ENCODE measurements around the gene DAPK2. TPM values are rescaled to one million over a fixed set of nuclear protein-coding genes. Genes with fewer than 3 reads are reported as not detected.
A peak's percentile ranks its signal among the peaks of the same experiment; 100 is the strongest.

The DAPK2 gene
- total and polyA plus RNA-seq, 7 experiments from 2014 or later, result 0.46 to 9.3 (median 4.2) TPM; not detected in 3

DNA sequence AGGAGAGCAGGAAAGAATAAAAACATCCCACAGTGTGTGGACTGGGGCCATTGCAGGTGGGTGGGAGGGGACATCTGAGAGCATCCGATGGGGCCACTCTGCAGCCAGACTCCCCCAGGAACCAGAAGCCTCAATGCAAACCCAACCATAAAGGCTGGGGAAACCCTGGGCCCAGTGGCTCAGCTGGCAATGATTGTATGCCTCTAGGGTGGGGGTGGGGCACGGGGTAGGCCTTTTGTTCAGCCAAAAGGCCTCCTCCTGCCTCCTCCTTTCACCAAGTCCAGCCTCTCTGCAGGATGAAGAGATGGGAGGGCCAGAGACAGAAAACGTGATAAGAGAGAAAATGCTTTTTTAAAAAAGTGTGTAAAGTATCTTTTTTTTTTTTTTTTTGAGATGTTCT, 167.1 kb downstream of the DAPK2 start:
- no peak overlapping the region for H3K27ac ChIP-seq (ENCODE audit: low read depth, low read length)
- intact Hi-C loops (cut with micrococcal nuclease), result no loop called here
- peaks cover 0 to 15% (median 3%) of the 10 kb centered on the region in 7 donors for H3K4me1 Mint-ChIP-seq
- no peaks in the 10 kb centered on the region for H3K4me1 ChIP-seq (ENCODE audit: control insufficient read depth in 2 of 2, insufficient read depth in 2 of 2, low read length in 2 of 2)
- peak overlapping the region in 1 of 9 donors; percentile 40 for H3K27ac Mint-ChIP-seq
- ChIA-PET POLR2A (interaction anchor here (0.7 kb wide), 1 partner anchor 50 kb away, joined by 3 read pairs; no protein-coding TSS in a partner anchor), CTCF (interaction anchor here (0.6 kb wide), 1 partner anchor 67 kb away, joined by 5 read pairs; no protein-coding TSS in a partner anchor)
- no peaks in the 10 kb centered on the region for H3K27me3 Mint-ChIP-seq
- DNase-seq (no peak), ATAC-seq (no peak)
- no peak overlapping the region for H3K4me3 Mint-ChIP-seq
- no peaks in the 10 kb centered on the region for H3K9me3 ChIP-seq (ENCODE audit: control insufficient read depth in 2 of 3, low read length in 3 of 3)
- no peaks in the 10 kb centered on the region for H3K36me3 ChIP-seq (ENCODE audit: control insufficient read depth in 2 of 3, insufficient read depth in 3 of 3, low read length in 3 of 3)
- no peak overlapping the region for H3K4me3 ChIP-seq (ENCODE audit: low read length)
- no peaks in the 10 kb centered on the region for H3K9me3 Mint-ChIP-seq
- no peaks in the 10 kb centered on the region for H3K36me3 Mint-ChIP-seq
- H3K27me3 ChIP-seq (ENCODE audit: control insufficient read depth in 2 of 2, insufficient read depth in 2 of 2, low read length in 2 of 2), result no peaks in the 10 kb centered on the region

DNA sequence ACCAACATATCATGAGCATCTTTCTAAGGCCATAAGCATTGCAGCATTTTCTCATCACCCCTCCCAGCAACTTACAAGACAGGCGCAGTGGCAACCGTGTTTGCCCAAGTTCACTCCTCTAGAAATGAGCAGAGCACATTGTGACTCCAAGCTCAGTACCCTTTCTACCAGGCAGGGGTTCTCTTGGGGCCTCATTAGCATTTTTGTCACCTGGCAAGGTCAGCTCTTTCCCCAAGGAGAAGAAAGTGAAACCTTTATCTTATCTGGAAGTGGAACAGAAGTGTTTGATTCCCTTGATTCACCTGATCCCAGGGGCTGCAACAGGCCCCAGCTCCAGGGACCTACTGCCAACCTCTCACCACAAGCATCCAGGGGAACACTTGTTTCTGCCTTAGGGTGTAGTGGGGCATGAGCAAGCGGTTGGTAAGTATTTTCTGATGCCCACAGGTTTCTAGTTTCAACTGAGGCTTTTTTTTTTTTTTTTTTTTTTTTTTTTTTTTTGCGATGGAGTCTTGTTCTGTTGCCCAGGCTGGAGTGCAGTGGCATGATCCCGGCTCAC, 168.5 kb downstream of the DAPK2 start:
- DNase-seq (no peak), ATAC-seq (no peak)
- Mint-ChIP-seq H3K36me3 (peaks cover 2 to 4% (median 2%) of the 10 kb centered on the region in 5 donors), H3K4me3 (no peak overlapping the region), H3K27ac (peak overlapping the region in 1 of 9 donors; percentile 34), H3K27me3 (no peaks in the 10 kb centered on the region), H3K9me3 (peaks cover 0 to 5% (median 0%) of the 10 kb centered on the region in 11 donors), H3K4me1 (peaks cover 0 to 15% (median 3%) of the 10 kb centered on the region in 7 donors)
- Histone ChIP-seq H3K4me3 (ENCODE audit: low read length) (no peak overlapping the region), H3K4me1 (ENCODE audit: control insufficient read depth in 2 of 2, insufficient read depth in 2 of 2, low read length in 2 of 2) (no peaks in the 10 kb centered on the region), H3K36me3 (ENCODE audit: control insufficient read depth in 2 of 3, insufficient read depth in 3 of 3, low read length in 3 of 3) (no peaks in the 10 kb centered on the region), H3K27me3 (ENCODE audit: control insufficient read depth in 2 of 2, insufficient read depth in 2 of 2, low read length in 2 of 2) (no peaks in the 10 kb centered on the region), H3K27ac (ENCODE audit: low read depth, low read length) (no peak overlapping the region), H3K9me3 (ENCODE audit: control insufficient read depth in 2 of 3, low read length in 3 of 3) (peaks cover 0 to 2% (median 0%) of the 10 kb centered on the region in 3 experiments)
- CTCF ChIA-PET, result no interaction called here
- intact Hi-C loops (cut with micrococcal nuclease), result no loop called here
- POLR2A ChIA-PET, result no interaction called here

DNA sequence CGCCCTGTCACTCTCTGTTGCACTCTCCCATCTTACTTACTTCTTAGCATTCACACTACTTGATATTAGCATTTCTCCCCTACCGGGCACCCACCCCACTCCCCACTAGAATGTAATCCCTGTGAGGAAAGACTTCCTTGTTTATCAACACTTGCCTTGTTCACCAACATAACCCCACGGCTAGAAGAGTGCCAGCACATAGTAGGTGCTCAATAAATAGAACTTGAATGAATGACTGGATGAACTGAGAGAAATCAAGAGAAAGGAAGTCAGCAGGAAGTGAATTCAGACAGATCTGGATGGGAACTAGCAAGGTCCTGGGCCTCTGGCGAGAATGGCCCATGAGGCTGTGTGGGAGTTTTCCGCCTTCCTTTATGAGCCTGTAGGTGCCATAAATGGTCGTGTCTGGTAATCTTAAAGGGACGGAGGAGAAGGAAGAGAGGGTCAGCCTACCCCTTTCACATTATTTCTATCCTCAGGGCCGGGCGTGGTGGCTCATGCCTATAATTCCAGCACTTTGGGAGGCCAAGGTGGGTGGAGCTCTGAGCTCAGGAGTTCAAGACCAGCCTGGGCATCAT, 170.1 kb downstream of the DAPK2 start:
- no peak overlapping the region for H3K27ac ChIP-seq (ENCODE audit: low read depth, low read length)
- H3K36me3 Mint-ChIP-seq, result peaks cover 3 to 6% (median 4%) of the 10 kb centered on the region in 5 donors
- no peak overlapping the region for H3K27ac Mint-ChIP-seq
- POLR2A ChIA-PET, result no interaction called here
- CTCF ChIA-PET, result no interaction called here
- peaks cover 0 to 9% (median 3%) of the 10 kb centered on the region in 7 donors for H3K4me1 Mint-ChIP-seq
- H3K9me3 ChIP-seq (ENCODE audit: control insufficient read depth in 2 of 3, low read length in 3 of 3), result peaks cover 0 to 4% (median 0%) of the 10 kb centered on the region in 3 experiments
- no peak overlapping the region for H3K4me3 Mint-ChIP-seq
- H3K36me3 ChIP-seq (ENCODE audit: control insufficient read depth in 2 of 3, insufficient read depth in 3 of 3, low read length in 3 of 3), result no peaks in the 10 kb centered on the region
- H3K27me3 Mint-ChIP-seq, result no peaks in the 10 kb centered on the region
- H3K27me3 ChIP-seq (ENCODE audit: control insufficient read depth in 2 of 2, insufficient read depth in 2 of 2, low read length in 2 of 2), result no peaks in the 10 kb centered on the region
- H3K9me3 Mint-ChIP-seq, result peaks cover 0 to 6% (median 0%) of the 10 kb centered on the region in 11 donors
- H3K4me1 ChIP-seq (ENCODE audit: control insufficient read depth in 2 of 2, insufficient read depth in 2 of 2, low read length in 2 of 2), result no peaks in the 10 kb centered on the region
- ATAC-seq (no peak), DNase-seq (no peak)
- H3K4me3 ChIP-seq (ENCODE audit: low read length), result no peak overlapping the region
- intact Hi-C loops (cut with micrococcal nuclease), result no loop called here

DNA sequence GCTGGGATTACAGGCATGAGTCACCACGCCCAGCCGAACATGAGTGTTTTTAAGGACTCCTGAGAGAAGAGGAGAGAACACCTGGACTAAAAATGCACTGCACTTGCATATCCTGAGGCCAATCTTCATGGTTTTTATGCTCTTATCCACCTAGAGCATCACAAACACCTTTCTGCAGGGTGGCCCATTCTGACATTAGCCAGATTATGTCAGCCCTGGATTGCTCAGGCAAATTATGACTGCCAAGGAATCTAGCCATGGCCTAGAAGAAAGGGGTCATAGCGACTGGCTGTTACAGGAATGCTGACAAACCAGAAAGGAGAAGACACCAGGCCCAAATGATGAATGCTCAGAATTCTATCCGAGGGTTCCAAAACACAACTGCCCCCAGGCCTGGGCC, 171.7 kb downstream of the DAPK2 start:
- peaks cover 0 to 6% (median 0%) of the 10 kb centered on the region in 11 donors for H3K9me3 Mint-ChIP-seq
- no peaks in the 10 kb centered on the region for H3K27me3 Mint-ChIP-seq
- DNase-seq, result no peak
- no peaks in the 10 kb centered on the region for H3K27me3 ChIP-seq (ENCODE audit: control insufficient read depth in 2 of 2, insufficient read depth in 2 of 2, low read length in 2 of 2)
- H3K27ac ChIP-seq (ENCODE audit: low read depth, low read length), result no peak overlapping the region
- H3K9me3 ChIP-seq (ENCODE audit: control insufficient read depth in 2 of 3, low read length in 3 of 3), result peaks cover 0 to 4% (median 0%) of the 10 kb centered on the region in 3 experiments
- H3K4me1 ChIP-seq (ENCODE audit: control insufficient read depth in 2 of 2, insufficient read depth in 2 of 2, low read length in 2 of 2), result no peaks in the 10 kb centered on the region
- intact Hi-C loops (cut with micrococcal nuclease), result no loop called here
- ChIA-PET POLR2A (no interaction called here), CTCF (no interaction called here)
- no peaks in the 10 kb centered on the region for H3K36me3 ChIP-seq (ENCODE audit: control insufficient read depth in 2 of 3, insufficient read depth in 3 of 3, low read length in 3 of 3)
- peak overlapping the region in 1 of 9 donors; percentile 52 for H3K27ac Mint-ChIP-seq
- no peak overlapping the region for H3K4me3 ChIP-seq (ENCODE audit: low read length)
- peaks cover 3 to 6% (median 4%) of the 10 kb centered on the region in 5 donors for H3K36me3 Mint-ChIP-seq
- no peak overlapping the region for H3K4me3 Mint-ChIP-seq
- H3K4me1 Mint-ChIP-seq, result peaks cover 4 to 15% (median 9%) of the 10 kb centered on the region in 7 donors
- ATAC-seq, result no peak

DNA sequence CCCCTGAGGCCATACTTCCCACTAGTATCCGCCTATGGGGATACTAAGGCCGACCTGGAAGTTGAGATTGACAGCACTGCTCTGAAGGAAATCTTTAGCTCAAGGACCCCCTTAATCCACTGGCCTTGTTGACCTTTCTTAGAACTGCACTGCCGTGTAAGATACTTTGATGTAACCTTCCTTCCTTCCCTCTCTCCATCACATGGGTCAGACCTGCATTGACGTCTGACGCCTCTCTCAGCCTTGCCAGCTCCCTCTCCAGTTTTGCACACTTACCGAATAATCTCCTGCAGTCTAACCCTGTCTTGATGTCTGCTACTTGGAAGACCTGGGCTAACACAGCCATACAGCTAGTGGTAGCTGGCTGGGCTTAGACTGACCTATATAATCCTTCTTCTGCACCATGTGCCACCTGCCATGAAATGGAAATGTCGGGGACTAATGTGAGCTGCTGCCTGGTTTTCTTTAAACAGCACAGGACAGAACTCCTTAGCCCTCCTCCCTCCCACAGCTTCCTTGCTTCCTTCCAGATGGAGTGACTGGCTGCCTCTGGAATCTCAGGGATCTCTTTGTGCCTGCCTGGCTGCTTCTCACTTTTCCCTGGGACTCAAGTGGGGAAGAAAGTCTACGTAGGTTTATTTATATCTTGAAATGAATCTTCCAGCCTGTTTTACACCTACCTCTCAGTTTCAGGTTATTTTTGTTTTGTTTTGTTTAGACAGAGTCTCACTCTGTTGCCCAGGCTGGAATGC, 173.3 kb downstream of the DAPK2 start:
- CTCF ChIA-PET, result no interaction called here
- H3K27me3 ChIP-seq (ENCODE audit: control insufficient read depth in 2 of 2, insufficient read depth in 2 of 2, low read length in 2 of 2), result no peaks in the 10 kb centered on the region

DNA sequence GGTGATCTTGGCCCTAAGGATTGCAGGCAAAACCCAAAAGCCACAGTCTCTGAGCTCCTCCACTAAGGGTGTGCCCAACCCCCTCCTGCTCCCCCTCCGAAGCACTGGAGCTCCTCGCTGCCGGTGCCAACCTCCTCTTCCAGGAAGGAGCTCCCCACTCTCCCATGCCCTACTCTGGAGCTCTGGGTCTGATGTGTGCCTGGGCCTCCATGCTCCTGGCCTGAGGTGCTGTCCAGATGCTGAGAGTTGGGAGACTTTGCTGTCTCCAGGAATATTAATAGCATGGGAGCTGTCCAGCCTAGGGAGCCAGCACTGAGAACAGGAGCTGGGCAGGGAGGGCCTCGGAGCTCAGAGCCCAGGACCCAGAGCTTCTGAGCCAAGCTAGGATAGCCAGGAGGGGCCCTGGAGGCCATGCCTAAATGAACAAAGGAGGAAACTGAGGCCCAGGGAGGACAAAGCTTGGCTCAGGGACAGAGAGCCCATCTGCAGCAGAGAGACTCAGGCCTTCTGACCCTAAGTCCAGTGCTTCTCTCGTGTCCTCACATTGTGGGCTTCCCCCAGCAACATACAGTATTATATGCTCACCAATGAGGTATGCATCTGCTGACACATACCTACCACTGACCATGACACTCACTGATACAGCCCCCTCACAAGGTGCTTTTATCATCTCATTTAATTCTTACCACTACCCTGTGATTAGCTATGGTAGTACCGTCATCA, 175.6 kb downstream of the DAPK2 start:
- no peaks in the 10 kb centered on the region for H3K27me3 Mint-ChIP-seq
- POLR2A ChIA-PET, result interaction anchor here (0.9 kb wide), 1 partner anchor 22 kb away, joined by 3 read pairs; no protein-coding TSS in a partner anchor

More for the DNA sequence above, 173.3 kb downstream of the DAPK2 start:
- no peak overlapping the region for H3K4me3 Mint-ChIP-seq
- Histone ChIP-seq H3K27ac (ENCODE audit: low read depth, low read length) (no peak overlapping the region), H3K36me3 (ENCODE audit: control insufficient read depth in 2 of 3, insufficient read depth in 3 of 3, low read length in 3 of 3) (no peaks in the 10 kb centered on the region), H3K4me1 (ENCODE audit: control insufficient read depth in 2 of 2, insufficient read depth in 2 of 2, low read length in 2 of 2) (no peaks in the 10 kb centered on the region), H3K4me3 (ENCODE audit: low read length) (no peak overlapping the region), H3K9me3 (ENCODE audit: control insufficient read depth in 2 of 3, low read length in 3 of 3) (peaks cover 0 to 4% (median 0%) of the 10 kb centered on the region in 3 experiments)
- intact Hi-C loops (cut with micrococcal nuclease), result no loop called here
- peaks cover 3 to 6% (median 4%) of the 10 kb centered on the region in 5 donors for H3K36me3 Mint-ChIP-seq
- H3K27me3 Mint-ChIP-seq, result no peaks in the 10 kb centered on the region
- ATAC-seq (no peak), DNase-seq (no peak)
- peak overlapping the region in 2 of 9 donors; percentile 15 to 20 for H3K27ac Mint-ChIP-seq
- peaks cover 6 to 15% (median 9%) of the 10 kb centered on the region in 7 donors for H3K4me1 Mint-ChIP-seq
- peaks cover 0 to 6% (median 0%) of the 10 kb centered on the region in 11 donors for H3K9me3 Mint-ChIP-seq
- POLR2A ChIA-PET, result interaction anchor here (0.6 to 0.9 kb wide), 2 partner anchors 21 to 28 kb away, joined by 3 read pairs; no protein-coding TSS in a partner anchor

More for the DNA sequence above, 175.6 kb downstream of the DAPK2 start:
- peaks cover 6 to 19% (median 14%) of the 10 kb centered on the region in 7 donors for H3K4me1 Mint-ChIP-seq
- H3K36me3 Mint-ChIP-seq, result peaks cover 3 to 6% (median 4%) of the 10 kb centered on the region in 5 donors
- Histone ChIP-seq H3K9me3 (ENCODE audit: control insufficient read depth in 2 of 3, low read length in 3 of 3) (peaks cover 0 to 4% (median 0%) of the 10 kb centered on the region in 3 experiments), H3K4me3 (ENCODE audit: low read length) (no peak overlapping the region), H3K27me3 (ENCODE audit: control insufficient read depth in 2 of 2, insufficient read depth in 2 of 2, low read length in 2 of 2) (no peaks in the 10 kb centered on the region), H3K27ac (ENCODE audit: low read depth, low read length) (no peak overlapping the region), H3K4me1 (ENCODE audit: control insufficient read depth in 2 of 2, insufficient read depth in 2 of 2, low read length in 2 of 2) (no peaks in the 10 kb centered on the region), H3K36me3 (ENCODE audit: control insufficient read depth in 2 of 3, insufficient read depth in 3 of 3, low read length in 3 of 3) (no peaks in the 10 kb centered on the region)
- H3K27ac Mint-ChIP-seq, result no peak overlapping the region
- no peak overlapping the region for H3K4me3 Mint-ChIP-seq
- intact Hi-C loops (cut with micrococcal nuclease), result no loop called here
- DNase-seq, result no peak
- CTCF ChIA-PET, result interaction anchor here (0.6 to 1.7 kb wide), 3 partner anchors 19 to 75 kb away, joined by 3 to 4 read pairs (median 4); no protein-coding TSS in a partner anchor
- ATAC-seq, result peak; percentile 4
- H3K9me3 Mint-ChIP-seq, result peaks cover 0 to 6% (median 0%) of the 10 kb centered on the region in 11 donors

All from naive thymus-derived CD4-positive, alpha-beta T cell (primary cell).